Activated CD4-positive, alpha-beta memory T cell treated with anti-CD3 and anti-CD28 coated beads, Interleukin-2, amount 10 ng/mL, durations not matched to agents 7 days and 5 days (primary cell): ENCODE measurements around the gene HSDL2. TPM values are rescaled to one million over a fixed set of nuclear protein-coding genes. Genes with fewer than 3 reads are reported as not detected.

Experiments used
- CTCF ChIA-PET: fragments of 350-600 bp; sonication (Branson Sonifier 250); formaldehyde crosslinking; loops from one replicate; lab custom pipeline; 2021; ENCODE audit warnings: antibody characterized with exemption, inconsistent platforms; lab: Charles Lee
- POLR2A ChIA-PET: fragments of 350-600 bp; sonication (Branson Sonifier 250); formaldehyde crosslinking; loops from one replicate; lab custom pipeline; 2021; ENCODE audit warnings: antibody characterized with exemption; lab: Charles Lee
- DNase-seq: peaks from one replicate; pipeline ENCODE4 v3.0.0-alpha.2; 2020
- H3K27ac Mint-ChIP-seq: one replicate; pipeline ENCODE4 v1.8.0; 2021; ENCODE audit warnings: mild to moderate bottlenecking, mixed read lengths
- H3K27me3 Mint-ChIP-seq: one replicate; pipeline ENCODE4 v1.8.0; 2021; ENCODE audit warnings: mixed read lengths
- H3K36me3 Mint-ChIP-seq: one replicate; pipeline ENCODE4 v1.8.0; 2021; ENCODE audit warnings: low read depth, mixed read lengths
- H3K4me1 Mint-ChIP-seq: one replicate; pipeline ENCODE4 v1.8.0; 2021; ENCODE audit warnings: mixed read lengths
- H3K4me3 Mint-ChIP-seq: one replicate; pipeline ENCODE4 v1.8.0; 2021; ENCODE audit warnings: mild to moderate bottlenecking, mixed read lengths
- H3K9me3 Mint-ChIP-seq: one replicate; pipeline ENCODE4 v1.8.0; 2021; ENCODE audit warnings: mixed read lengths
- total RNA-seq, 2 experiments: library from RNA; stranded (reverse); gene quantifications; one replicate each; pipeline ENCODE4 v1.2.3, GENCODE V29; 2021

Gene HSDL2
- total RNA-seq, 2 experiments from 2014 or later: 18.4 to 19.4 TPM

DNA sequence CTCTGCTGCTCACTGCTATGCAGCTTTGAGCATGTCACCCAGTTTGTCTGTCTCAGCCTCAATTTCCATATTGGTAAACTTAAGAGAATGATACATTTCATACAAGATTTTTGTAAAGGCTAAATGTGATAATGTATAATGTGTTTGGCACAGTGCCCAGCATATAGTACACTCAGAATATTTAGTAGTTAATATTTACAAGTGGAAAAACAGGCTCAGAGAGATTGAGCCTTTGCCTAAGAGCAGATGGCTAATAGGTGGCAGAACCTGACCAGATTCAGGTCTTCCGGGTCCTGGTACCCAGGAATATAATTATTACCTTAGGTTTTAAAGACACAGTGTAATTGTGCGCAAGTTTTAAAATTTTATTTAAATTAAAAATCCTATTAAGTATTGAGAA, 59.9 kb downstream of the HSDL2 start:
- H3K27ac Mint-ChIP-seq: no peak overlapping the region
- H3K36me3 Mint-ChIP-seq: no peaks in the 10 kb centered on the region
- no peaks in the 10 kb centered on the region for H3K9me3 Mint-ChIP-seq
- POLR2A ChIA-PET: interaction anchor here (1.6 kb wide), 1 partner anchor 11 kb away, joined by 3 read pairs; no protein-coding TSS in a partner anchor
- DNase-seq: no peak
- H3K27me3 Mint-ChIP-seq: no peaks in the 10 kb centered on the region
- CTCF ChIA-PET: interaction anchor here (1.9 kb wide), 1 partner anchor 353 kb away, joined by 8 read pairs; no protein-coding TSS in a partner anchor
- no peak overlapping the region for H3K4me3 Mint-ChIP-seq
- H3K4me1 Mint-ChIP-seq: no peaks in the 10 kb centered on the region

GRCh38 chr9:112443200-112443599, 63.3 kb downstream of the HSDL2 start:
- ChIA-PET POLR2A (interaction anchor here (1.6 kb wide), 1 partner anchor 64 kb away, joined by 3 read pairs; no protein-coding TSS in a partner anchor), CTCF (interaction anchor here (0.7 to 3.4 kb wide), 5 partner anchors 143 to 377 kb away, joined by 3 to 19 read pairs (median 7); partner anchors contain the start of gene INIP)
- Mint-ChIP-seq H3K27me3 (no peaks in the 10 kb centered on the region), H3K9me3 (no peaks in the 10 kb centered on the region), H3K4me1 (peaks cover 6% of the 10 kb centered on the region), H3K36me3 (no peaks in the 10 kb centered on the region), H3K4me3 (no peak overlapping the region), H3K27ac (no peak overlapping the region)
- peak; percentile 21 for DNase-seq

DNA sequence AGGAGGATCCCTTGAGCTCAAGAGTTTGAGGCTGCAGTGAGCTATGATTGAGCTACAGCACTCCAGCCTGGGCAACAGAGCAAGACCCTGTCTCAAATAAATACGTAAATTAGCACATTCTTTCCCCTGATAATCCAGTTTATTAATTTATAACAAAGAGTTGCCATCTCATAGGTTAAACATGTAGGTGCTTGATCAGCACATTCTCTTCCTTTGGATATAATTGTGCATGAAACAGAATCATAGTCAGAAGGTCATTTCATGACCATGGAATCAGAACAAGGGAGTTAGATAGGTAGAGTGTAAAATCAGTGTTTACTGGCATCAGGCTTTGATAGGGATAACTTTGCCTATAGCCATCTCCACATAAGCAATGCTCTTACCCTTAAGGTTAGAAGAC, 63.7 kb downstream of the HSDL2 start:
- DNase-seq: no peak
- CTCF ChIA-PET: interaction anchor here (0.7 to 3.4 kb wide), 7 partner anchors 100 to 441 kb away, joined by 3 to 19 read pairs (median 3); partner anchors contain the start of gene INIP
- Mint-ChIP-seq H3K9me3 (no peaks in the 10 kb centered on the region), H3K4me3 (no peak overlapping the region), H3K27me3 (no peaks in the 10 kb centered on the region), H3K4me1 (peaks cover 6% of the 10 kb centered on the region), H3K27ac (no peak overlapping the region), H3K36me3 (no peaks in the 10 kb centered on the region)
- POLR2A ChIA-PET: interaction anchor here (1.6 kb wide), 1 partner anchor 64 kb away, joined by 3 read pairs; no protein-coding TSS in a partner anchor

DNA sequence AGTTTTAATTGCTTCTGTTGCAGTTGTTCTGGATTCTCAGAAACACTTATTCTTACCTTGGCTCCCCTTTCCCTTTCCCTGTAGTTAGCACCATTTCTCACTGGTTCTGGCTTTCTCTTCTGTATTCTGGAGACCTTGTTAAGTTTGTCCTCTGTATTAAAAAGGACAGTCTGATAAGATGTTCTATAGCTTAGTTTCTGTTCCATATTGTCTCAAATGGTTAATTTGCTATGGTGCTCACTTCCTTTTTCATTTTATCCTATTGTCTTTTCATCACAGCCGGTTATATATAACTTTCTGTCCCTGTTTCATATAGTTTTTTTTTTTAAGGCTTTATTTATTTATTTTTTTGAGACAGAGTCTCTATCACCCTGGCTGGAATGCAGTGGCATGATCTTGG, 65.3 kb downstream of the HSDL2 start:
- Mint-ChIP-seq H3K4me3 (no peak overlapping the region), H3K27ac (no peak overlapping the region), H3K27me3 (no peaks in the 10 kb centered on the region), H3K36me3 (no peaks in the 10 kb centered on the region), H3K9me3 (no peaks in the 10 kb centered on the region), H3K4me1 (peaks cover 6% of the 10 kb centered on the region)
- no peak for DNase-seq
- ChIA-PET POLR2A (interaction anchor here (0.9 kb wide), 1 partner anchor 41 kb away, joined by 3 read pairs; the partner anchor contains the start of gene KIAA1958), CTCF (interaction anchor here (0.7 to 3.4 kb wide), 3 partner anchors 74 to 348 kb away, joined by 4 to 19 read pairs (median 15); partner anchors contain the start of gene INIP)

- Mint-ChIP-seq H3K36me3 (no peaks in the 10 kb centered on the region), H3K9me3 (no peaks in the 10 kb centered on the region), H3K4me1 (peaks cover 6% of the 10 kb centered on the region), H3K4me3 (no peak overlapping the region), H3K27ac (no peak overlapping the region), H3K27me3 (no peaks in the 10 kb centered on the region)
- ChIA-PET POLR2A (interaction anchor here (0.7 kb wide), 1 partner anchor 358 kb away, joined by 3 read pairs; no protein-coding TSS in a partner anchor), CTCF (no interaction called here)
- no peak for DNase-seq
Measured at GRCh38 chr9:112446080-112446479, 66.2 kb downstream of the HSDL2 start.

DNA sequence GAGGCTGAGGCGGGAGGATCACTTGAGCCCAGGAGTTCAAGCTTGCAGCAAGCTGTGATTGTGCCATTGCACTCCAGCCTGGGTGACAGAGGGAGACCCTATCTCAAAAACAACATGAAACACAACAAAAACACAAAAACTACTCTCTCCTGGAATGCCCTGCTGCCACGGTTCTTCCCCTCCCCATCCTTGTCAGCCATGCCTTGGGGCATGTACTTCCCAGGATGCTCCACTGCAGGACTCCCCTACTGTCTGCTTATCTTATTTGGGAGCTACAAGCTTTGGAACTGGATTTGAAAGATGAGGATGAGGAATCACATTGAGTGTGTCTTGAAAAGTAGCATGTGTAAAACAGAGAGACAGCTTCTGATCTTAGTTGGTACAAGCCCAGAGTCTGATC, 66.6 kb downstream of the HSDL2 start:
- H3K9me3 Mint-ChIP-seq: no peaks in the 10 kb centered on the region
- CTCF ChIA-PET: no interaction called here
- POLR2A ChIA-PET: interaction anchor here (0.7 kb wide), 1 partner anchor 359 kb away, joined by 3 read pairs; no protein-coding TSS in a partner anchor
- DNase-seq: no peak
- H3K27me3 Mint-ChIP-seq: no peaks in the 10 kb centered on the region
- no peak overlapping the region for H3K4me3 Mint-ChIP-seq
- H3K36me3 Mint-ChIP-seq: no peaks in the 10 kb centered on the region
- no peak overlapping the region for H3K27ac Mint-ChIP-seq
- peaks cover 6% of the 10 kb centered on the region for H3K4me1 Mint-ChIP-seq

GRCh38 chr9:112447283-112447761, 67.4 kb downstream of the HSDL2 start:
- Mint-ChIP-seq H3K27ac (no peak overlapping the region), H3K4me3 (no peak overlapping the region), H3K4me1 (peaks cover 6% of the 10 kb centered on the region), H3K36me3 (no peaks in the 10 kb centered on the region), H3K27me3 (no peaks in the 10 kb centered on the region), H3K9me3 (no peaks in the 10 kb centered on the region)
- no peak for DNase-seq
- ChIA-PET POLR2A (no interaction called here), CTCF (no interaction called here)

GRCh38 chr9:112462855-112463254, 82.9 kb downstream of the HSDL2 start:
- Mint-ChIP-seq H3K36me3 (peaks cover 28% of the 10 kb centered on the region), H3K27me3 (no peaks in the 10 kb centered on the region)
- CTCF ChIA-PET: interaction anchor here (0.9 to 1.2 kb wide), 2 partner anchors 19 to 330 kb away, joined by 4 read pairs; no protein-coding TSS in a partner anchor

DNA sequence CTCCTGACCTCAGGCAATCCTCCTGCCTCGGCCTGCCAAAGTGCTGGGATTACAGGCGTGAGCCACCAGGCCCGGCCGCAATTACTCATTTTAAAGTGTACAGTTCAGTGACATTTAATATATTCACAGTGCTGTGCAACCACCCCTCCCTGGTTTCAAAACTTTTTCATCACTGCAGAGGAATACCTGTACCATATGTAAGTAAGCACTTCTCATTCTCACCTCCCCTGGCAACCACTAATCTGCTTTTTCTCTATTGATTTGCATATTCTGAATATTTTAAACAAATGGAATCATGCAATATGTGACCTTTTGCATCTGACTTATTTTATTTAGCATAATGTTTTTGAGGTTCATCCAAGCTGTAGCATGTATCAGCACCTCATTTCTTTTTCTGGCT, 85.4 kb downstream of the HSDL2 start:
- Mint-ChIP-seq H3K4me3 (no peak overlapping the region), H3K27ac (no peak overlapping the region), H3K27me3 (no peaks in the 10 kb centered on the region), H3K36me3 (peaks cover 17% of the 10 kb centered on the region), H3K4me1 (no peaks in the 10 kb centered on the region), H3K9me3 (no peaks in the 10 kb centered on the region)
- ChIA-PET CTCF (no interaction called here), POLR2A (no interaction called here)
- DNase-seq: no peak

More at GRCh38 chr9:112462855-112463254, 82.9 kb downstream of the HSDL2 start:
- Mint-ChIP-seq H3K4me3 (no peak overlapping the region), H3K9me3 (no peaks in the 10 kb centered on the region), H3K27ac (no peak overlapping the region), H3K4me1 (no peaks in the 10 kb centered on the region)
- no peak for DNase-seq
- POLR2A ChIA-PET: no interaction called here

- H3K9me3 Mint-ChIP-seq: peaks cover 5% of the 10 kb centered on the region
- H3K27ac Mint-ChIP-seq: no peak overlapping the region
- POLR2A ChIA-PET: interaction anchor here (1.5 kb wide), 1 partner anchor 13 kb away, joined by 3 read pairs; the partner anchor contains the start of gene KIAA1958
- CTCF ChIA-PET: no interaction called here
- no peak overlapping the region for H3K4me3 Mint-ChIP-seq
- H3K36me3 Mint-ChIP-seq: peaks cover 23% of the 10 kb centered on the region
- no peaks in the 10 kb centered on the region for H3K4me1 Mint-ChIP-seq
- DNase-seq: no peak
- H3K27me3 Mint-ChIP-seq: no peaks in the 10 kb centered on the region
Measured at GRCh38 chr9:112472996-112473395, 93.1 kb downstream of the HSDL2 start.

DNA sequence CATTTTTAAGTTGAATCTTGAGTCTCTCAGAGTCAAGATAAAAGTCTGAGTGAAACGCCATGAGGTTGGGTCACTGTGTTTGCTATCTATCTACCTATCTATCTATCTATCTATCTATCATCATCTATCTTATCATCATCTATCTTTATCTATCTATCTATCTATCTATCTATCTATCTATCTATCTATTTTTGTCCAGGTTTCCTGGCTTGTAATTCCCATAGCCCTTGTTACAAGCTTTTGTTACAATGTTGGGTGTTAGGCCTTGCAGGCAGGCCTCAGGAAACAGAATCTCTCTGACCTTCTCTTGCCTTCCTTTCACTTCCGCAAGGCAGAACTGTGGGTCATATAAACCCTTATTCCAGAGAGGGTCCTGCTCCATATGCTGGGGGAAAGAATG, 94.1 kb downstream of the HSDL2 start:
- no peak overlapping the region for H3K27ac Mint-ChIP-seq
- H3K27me3 Mint-ChIP-seq: no peaks in the 10 kb centered on the region
- DNase-seq: no peak
- CTCF ChIA-PET: interaction anchor here (1.1 kb wide), 1 partner anchor 10 kb away, joined by 3 read pairs; no protein-coding TSS in a partner anchor
- peaks cover 5% of the 10 kb centered on the region for H3K9me3 Mint-ChIP-seq
- no peak overlapping the region for H3K4me3 Mint-ChIP-seq
- no peaks in the 10 kb centered on the region for H3K4me1 Mint-ChIP-seq
- peaks cover 23% of the 10 kb centered on the region for H3K36me3 Mint-ChIP-seq
- POLR2A ChIA-PET: interaction anchor here (1.1 kb wide), 1 partner anchor 12 kb away, joined by 3 read pairs; the partner anchor contains the start of gene KIAA1958

DNA sequence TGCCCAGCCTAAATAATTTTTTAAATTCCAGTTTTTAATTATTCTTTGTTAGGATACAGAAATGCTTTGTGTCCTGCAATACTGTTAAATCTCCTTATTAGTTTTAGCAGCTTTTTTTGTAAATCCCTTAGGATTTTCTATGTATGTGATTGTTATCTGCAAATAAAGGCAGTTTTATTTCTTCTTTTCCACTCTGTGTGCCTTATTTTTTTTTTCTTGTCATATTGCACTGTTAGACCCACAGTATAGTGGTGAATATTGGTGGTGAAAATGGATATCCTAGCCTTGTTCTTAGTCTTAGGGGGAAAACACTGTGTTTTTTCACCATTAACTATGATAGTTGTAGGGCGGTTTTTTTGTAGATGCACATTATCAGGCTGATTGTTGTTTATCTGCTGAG, 95.4 kb downstream of the HSDL2 start:
- Mint-ChIP-seq H3K27me3 (no peaks in the 10 kb centered on the region), H3K4me1 (no peaks in the 10 kb centered on the region), H3K4me3 (no peak overlapping the region), H3K36me3 (peaks cover 23% of the 10 kb centered on the region), H3K9me3 (peaks cover 5% of the 10 kb centered on the region), H3K27ac (no peak overlapping the region)
- ChIA-PET POLR2A (no interaction called here), CTCF (no interaction called here)
- DNase-seq: no peak

DNA sequence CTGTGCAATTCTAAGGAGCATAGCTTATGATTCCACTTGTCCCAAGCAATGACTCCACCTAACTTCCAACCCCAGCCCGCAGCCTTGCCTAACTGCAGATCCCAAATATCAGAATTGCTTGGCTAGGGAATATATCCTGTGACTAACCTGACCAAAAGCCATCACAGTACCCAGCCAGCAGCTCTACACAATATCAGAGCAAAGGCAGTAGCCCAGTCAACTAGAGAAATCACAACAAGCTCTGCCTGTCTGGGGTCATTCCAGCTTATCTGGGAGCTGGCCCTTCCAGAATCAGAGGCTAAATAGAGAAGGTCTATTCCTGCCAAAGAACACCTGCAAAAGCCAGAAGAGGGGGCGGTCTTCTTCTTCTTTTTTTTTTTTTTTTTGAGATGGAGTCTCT, 97.4 kb downstream of the HSDL2 start:
- Mint-ChIP-seq H3K27me3 (no peaks in the 10 kb centered on the region), H3K9me3 (peaks cover 5% of the 10 kb centered on the region), H3K4me3 (no peak overlapping the region), H3K27ac (no peak overlapping the region), H3K4me1 (no peaks in the 10 kb centered on the region), H3K36me3 (peaks cover 20% of the 10 kb centered on the region)
- ChIA-PET POLR2A (interaction anchor here (1.7 kb wide), 1 partner anchor 9 kb away, joined by 6 read pairs; no protein-coding TSS in a partner anchor), CTCF (no interaction called here)
- DNase-seq: no peak
